A549 (cell line): ENCODE results near the gene RAB4B. TPM values are rescaled to one million over a fixed set of nuclear protein-coding genes. Genes with fewer than 3 reads are reported as not detected.
A peak's percentile ranks its signal among the peaks of the same experiment; 100 is the strongest.
"Not testable (repeated sequence)": the region's sequence is repeated elsewhere in the genome, so short reads cannot be mapped to it uniquely, and the experiment has no call there.

Source experiments
- ATAC-seq, 2 experiments: fragments of 200-7000 bp in 1 of 2; fragments of >200 bp in 1 of 2; cut with Nextera tagmentation in 1 of 2; cut with Tn5 transposase in 1 of 2; 3 replicates each; pipeline versions ENCODE4 v1.8.0 to v1.9.1; 2018 to 2020; ENCODE audit warnings: mild to moderate bottlenecking in 1 of 2, moderate library complexity in 1 of 2
- CTCF ChIA-PET: fragments of 300-600 bp; sonication (Branson Sonifier 250); formaldehyde crosslinking; extraction: SDS; loops from one replicate; lab custom pipeline; 2021; ENCODE audit warnings: antibody characterized with exemption, inconsistent platforms; lab: Yijun Ruan, JAX
- POLR2A ChIA-PET: fragments of 350-600 bp; formaldehyde crosslinking; extraction: SDS; loops from one replicate; lab custom pipeline; 2021; ENCODE audit warnings: antibody characterized with exemption, inconsistent platforms; lab: Yijun Ruan, JAX
- DNase-seq, 2 experiments: peaks; one replicate each; pipeline versions ENCODE4 v3.0.0 to v3.0.0-alpha.2; 2011 to 2016; ENCODE audit warnings: low read depth in 1 of 2, low spot score in 1 of 2
- FAIRE-seq: peaks from 2 replicates; lab custom pipeline; 2011; peaks lifted over from hg19 to GRCh38; lab: Jason Lieb, UNC
- H3K27ac ChIP-seq, 2 experiments: fragments of >200 bp; sonication (Bioruptor Twin); formaldehyde crosslinking; 3 replicates each; pipeline ENCODE4 v1.5.1; 2016 to 2017
- H3K4me1 ChIP-seq: fragments of >200 bp; sonication (Bioruptor Twin); formaldehyde crosslinking; 3 replicates; pipeline ENCODE4 v1.6.1; 2016
- H3K4me2 ChIP-seq: fragments of >200 bp; sonication (Bioruptor Twin); formaldehyde crosslinking; 3 replicates; pipeline ENCODE4 v1.6.1; 2016
- H3K4me3 ChIP-seq: fragments of >200 bp; sonication (Bioruptor Twin); formaldehyde crosslinking; 3 replicates; pipeline ENCODE4 v1.5.1; 2016
- H3K9me3 ChIP-seq: fragments of >200 bp; sonication (Bioruptor Twin); formaldehyde crosslinking; 3 replicates; pipeline ENCODE4 v1.6.1; 2016
- CEBPB ChIP-seq, 2 experiments: fragments of >200 bp in 1 of 2; sonication (Bioruptor Twin) in 1 of 2; formaldehyde crosslinking in 1 of 2; IDR thresholded peaks; 2 replicates each; pipeline ENCODE4 v1.6.1; 2012 to 2016
- KDM1A ChIP-seq: fragments of 200-600 bp; sonication (generic); IDR thresholded peaks from 2 replicates; pipeline ENCODE4 v1.6.1; 2016; ENCODE audit warnings: low read depth, mild to moderate bottlenecking
- ZFP36 ChIP-seq: fragments of 450-650 bp; IDR thresholded peaks from 2 replicates; pipeline ENCODE4 v1.6.1; 2014; ENCODE audit warnings: borderline replicate concordance; ENCODE audit not compliant: partially characterized antibody
- WGBS: methylation state at CpG from one replicate; pipeline ENCODE4 v1.1.6; 2017; ENCODE audit errors: missing lambda C conversion rate; 5-methylcytosine and 5-hydroxymethylcytosine counted together
- polyA plus RNA-seq, 4 experiments: library from polyadenylated mRNA; depleted of rRNA in 3 of 4; stranded (reverse); fragments of >200 nt; fragmentation: RNase III in 1 of 4; extraction: RNeasy Plus Mini Kit Qiagen cat#74134 plus additional on column Dnase treatment in 1 of 4; gene quantifications; 2 replicates in 3 of 4; 3 replicates in 1 of 4; pipeline ENCODE4 v1.2.3, GENCODE V29; 2011 to 2017

Gene RAB4B
- polyA plus RNA-seq, 2 of the 4 experiments (the other 2 are of a cell fraction), result 20.7 to 22.9 TPM

- CTCF ChIA-PET, result interaction anchor here (0.9 to 1.3 kb wide), 4 partner anchors 17 to 307 kb away, joined by 3 to 4 read pairs (median 3); no protein-coding TSS in a partner anchor
These were observed 58.8 kb downstream of the RAB4B start for GRCh38 chr19:40836754-40837429.

GRCh38 chr19:40838477-40838876 lies 60.4 kb downstream of the RAB4B start:
- POLR2A ChIA-PET, DNase-seq, H3K9me3 ChIP-seq, H3K27ac ChIP-seq, H3K4me1 ChIP-seq, ATAC-seq, H3K4me3 ChIP-seq: not testable (repeated sequence)
- CTCF ChIA-PET, result interaction anchor here (0.8 kb wide), 1 partner anchor 19 kb away, joined by 3 read pairs; no protein-coding TSS in a partner anchor
- peak overlapping the region; percentile 12; the same call in 1 of the 3 replicates for H3K4me2 ChIP-seq
- peak; percentile 98 for FAIRE-seq
- WGBS, result 28% methylated on average over 1 of the region's 1 CpG

More at GRCh38 chr19:40836754-40837429, 58.8 kb downstream of the RAB4B start:
- Histone ChIP-seq H3K9me3 (peaks cover 4% of the 10 kb centered on the region), H3K4me3 (no peak overlapping the region)
- POLR2A ChIA-PET, result no interaction called here
- 78% methylated on average over 6 of the region's 6 CpGs for WGBS
- ATAC-seq (no peak), FAIRE-seq (peak; percentile 85)
- TF ChIP-seq KDM1A (no peak), CEBPB (IDR thresholded peaks at IDR 0.05) (peak in 1 of 2 experiments; percentile 33; a peak in 1 of 4 replicates)
- TF ChIP-seq, all 56 proteins: peak for 1
- Histone ChIP-seq H3K27ac (no peak overlapping the region), H3K4me2 (no peak overlapping the region), H3K4me1 (peaks cover 12% of the 10 kb centered on the region)
- DNase-seq, result no peak

GRCh38 chr19:40842012-40842411 lies 64.0 kb downstream of the RAB4B start:
- CTCF ChIA-PET, result interaction anchor here (0.8 kb wide), 1 partner anchor 23 kb away, joined by 3 read pairs; no protein-coding TSS in a partner anchor
- POLR2A ChIA-PET, H3K4me3 ChIP-seq, H3K4me2 ChIP-seq, DNase-seq, H3K9me3 ChIP-seq, H3K4me1 ChIP-seq, H3K27ac ChIP-seq, ATAC-seq: not testable (repeated sequence)
- 40% methylated on average over 3 of the region's 3 CpGs for WGBS
- peak; percentile 87 for TF ChIP-seq ZFP36
- FAIRE-seq, result peak; percentile 98

- H3K4me2 ChIP-seq, FAIRE-seq, DNase-seq, CTCF ChIA-PET, ATAC-seq, H3K4me1 ChIP-seq, H3K9me3 ChIP-seq, POLR2A ChIA-PET, H3K4me3 ChIP-seq, H3K27ac ChIP-seq: not testable (repeated sequence)
- 85% methylated on average over 10 of the region's 12 CpGs for WGBS
These were observed 65.1 kb downstream of the RAB4B start for GRCh38 chr19:40842997-40843652.

GRCh38 chr19:40843653-40844052 lies 65.6 kb downstream of the RAB4B start:
- H3K27ac ChIP-seq, FAIRE-seq, H3K4me2 ChIP-seq, H3K4me3 ChIP-seq, CTCF ChIA-PET, H3K9me3 ChIP-seq, ATAC-seq, DNase-seq, H3K4me1 ChIP-seq, POLR2A ChIA-PET: not testable (repeated sequence)
- WGBS, result 65% methylated on average over 19 of the region's 19 CpGs

Other genes with a start within 250 kb of the RAB4B start
- gene SHKBP1, start 201.4 kb upstream of the RAB4B start, polyA plus RNA-seq (2011; rRNA removed), result 75.2 and 79.7 TPM in 2 replicates
- gene SHKBP1, start 201.4 kb upstream of the RAB4B start, polyA plus RNA-seq (2017; fragmentation: RNase III; extraction: RNeasy Plus Mini Kit Qiagen cat#74134 plus additional on column Dnase treatment), result 94.9 to 128 TPM (median 123 TPM) in 3 replicates
- 23.1 and 32.0 TPM in 2 replicates for gene LTBP4, start 176.9 kb upstream of the RAB4B start, polyA plus RNA-seq (2011; rRNA removed)
- gene LTBP4, start 176.9 kb upstream of the RAB4B start, polyA plus RNA-seq (2017; fragmentation: RNase III; extraction: RNeasy Plus Mini Kit Qiagen cat#74134 plus additional on column Dnase treatment), result 37.7 to 51.1 TPM (median 43.2 TPM) in 3 replicates
- gene NUMBL, start 87.6 kb upstream of the RAB4B start, polyA plus RNA-seq (2011; rRNA removed), result 19.4 and 21.1 TPM in 2 replicates
- 26.6 to 29.7 TPM (median 28.7 TPM) in 3 replicates for gene NUMBL, start 87.6 kb upstream of the RAB4B start, polyA plus RNA-seq (2017; fragmentation: RNase III; extraction: RNeasy Plus Mini Kit Qiagen cat#74134 plus additional on column Dnase treatment)
- gene COQ8B, start 61.4 kb upstream of the RAB4B start, polyA plus RNA-seq (2011; rRNA removed), result 43.9 and 47.2 TPM in 2 replicates
- gene COQ8B, start 61.4 kb upstream of the RAB4B start, polyA plus RNA-seq (2017; fragmentation: RNase III; extraction: RNeasy Plus Mini Kit Qiagen cat#74134 plus additional on column Dnase treatment), result 55.3 to 64.9 TPM (median 63.6 TPM) in 3 replicates
- 6.5 and 8.7 TPM in 2 replicates for gene ITPKC, start 61.1 kb upstream of the RAB4B start, polyA plus RNA-seq (2011; rRNA removed)
- 7.9 to 8.6 TPM (median 8.1 TPM) in 3 replicates for gene ITPKC, start 61.1 kb upstream of the RAB4B start, polyA plus RNA-seq (2017; fragmentation: RNase III; extraction: RNeasy Plus Mini Kit Qiagen cat#74134 plus additional on column Dnase treatment)
- gene ACTMAP, start 27.8 kb upstream of the RAB4B start, polyA plus RNA-seq (2011; rRNA removed), result 7.8 and 11.7 TPM in 2 replicates
- gene ACTMAP, start 27.8 kb upstream of the RAB4B start, polyA plus RNA-seq (2017; fragmentation: RNase III; extraction: RNeasy Plus Mini Kit Qiagen cat#74134 plus additional on column Dnase treatment), result 14.1 to 18.5 TPM (median 14.8 TPM) in 3 replicates
- gene SNRPA, start 27.0 kb upstream of the RAB4B start, polyA plus RNA-seq (2011; rRNA removed), result 235 and 236 TPM in 2 replicates
- 141 to 155 TPM (median 143 TPM) in 3 replicates for gene SNRPA, start 27.0 kb upstream of the RAB4B start, polyA plus RNA-seq (2017; fragmentation: RNase III; extraction: RNeasy Plus Mini Kit Qiagen cat#74134 plus additional on column Dnase treatment)
- not detected in 2 replicates for gene MIA, start 2.7 kb upstream of the RAB4B start, polyA plus RNA-seq (2011; rRNA removed)
- gene MIA, start 2.7 kb upstream of the RAB4B start, polyA plus RNA-seq (2017; fragmentation: RNase III; extraction: RNeasy Plus Mini Kit Qiagen cat#74134 plus additional on column Dnase treatment), result not detected in 3 replicates
- 34.7 and 45.5 TPM in 2 replicates for gene EGLN2, start 20.9 kb downstream of the RAB4B start, polyA plus RNA-seq (2011; rRNA removed)
- gene EGLN2, start 20.9 kb downstream of the RAB4B start, polyA plus RNA-seq (2017; fragmentation: RNase III; extraction: RNeasy Plus Mini Kit Qiagen cat#74134 plus additional on column Dnase treatment), result 79.2 to 81.4 TPM (median 80.3 TPM) in 3 replicates
- gene CYP2A6, start 72.2 kb downstream of the RAB4B start, polyA plus RNA-seq (2011; rRNA removed), result not detected in 2 replicates
- gene CYP2A6, start 72.2 kb downstream of the RAB4B start, polyA plus RNA-seq (2017; fragmentation: RNase III; extraction: RNeasy Plus Mini Kit Qiagen cat#74134 plus additional on column Dnase treatment), result not detected in 3 replicates
- not detected in 2 replicates for gene CYP2A7, start 104.0 kb downstream of the RAB4B start, polyA plus RNA-seq (2011; rRNA removed)
- gene CYP2A7, start 104.0 kb downstream of the RAB4B start, polyA plus RNA-seq (2017; fragmentation: RNase III; extraction: RNeasy Plus Mini Kit Qiagen cat#74134 plus additional on column Dnase treatment), result not detected in 3 replicates
- 0.04 TPM in 1 of 2 replicates, not detected in the other for gene CYP2B6, start 213.0 kb downstream of the RAB4B start, polyA plus RNA-seq (2011; rRNA removed)
- not detected in 3 replicates for gene CYP2B6, start 213.0 kb downstream of the RAB4B start, polyA plus RNA-seq (2017; fragmentation: RNase III; extraction: RNeasy Plus Mini Kit Qiagen cat#74134 plus additional on column Dnase treatment)